ENCODE results near the gene RASA3.

- TF ChIP-seq CTCF (IDR thresholded peaks at IDR 0.05; ENCODE audit: low read length) (no peak), EZH2phosphoT487 (IDR thresholded peaks at IDR 0.05; ENCODE audit: low read length) (no peak), EZH2 (optimal IDR thresholded peaks at IDR 0.05; ENCODE audit: low read depth, low read length) (no peak)
Measured at GRCh38 chr13:113998781-113999617, 133.4 kb downstream of the RASA3 start.

All from MM.1S (cell line).